OCI-LY1 (cell line): Measurements from ENCODE around the gene SIK2.

Source experiments
- H2AFZ ChIP-seq: fragments of 200-600 bp; sonication (generic), shearing (Covaris generic); 2 replicates; pipeline ENCODE4 v1.6.0; 2014; ENCODE audit warnings: antibody characterized with exemption, mild to moderate bottlenecking, low read length
- H3F3A ChIP-seq: fragments of 200-600 bp; sonication (generic), shearing (Covaris generic); 2 replicates; pipeline ENCODE4 v1.6.0; 2014; ENCODE audit warnings: mild to moderate bottlenecking, antibody characterized with exemption, low read length, moderate library complexity; ENCODE audit not compliant: insufficient read depth
- H3K27ac ChIP-seq: fragments of 200-600 bp; sonication (generic); 2 replicates; pipeline ENCODE4 v1.5.1; 2014; ENCODE audit warnings: low read length, mixed run types, mild to moderate bottlenecking, low read depth; ENCODE audit not compliant: poor library complexity, severe bottlenecking
- H3K27me3 ChIP-seq: fragments of 200-600 bp; sonication (generic); 2 replicates; pipeline ENCODE4 v1.6.0; 2014; ENCODE audit warnings: antibody characterized with exemption, mild to moderate bottlenecking, low read length, moderate library complexity; ENCODE audit not compliant: insufficient read depth
- H3K36me3 ChIP-seq: fragments of 200-600 bp; sonication (generic); 2 replicates; pipeline ENCODE4 v1.6.1; 2014; ENCODE audit warnings: mild to moderate bottlenecking, antibody characterized with exemption, low read length, moderate library complexity, mixed read lengths; ENCODE audit not compliant: insufficient read depth
- H3K4me1 ChIP-seq: fragments of 200-600 bp; sonication (generic); 2 replicates; pipeline ENCODE4 v1.5.1; 2014; ENCODE audit warnings: mild to moderate bottlenecking, low read length, moderate library complexity; ENCODE audit not compliant: insufficient read depth, severe bottlenecking
- H3K4me2 ChIP-seq: fragments of 200-600 bp; sonication (generic), shearing (Covaris generic); 2 replicates; pipeline ENCODE4 v1.6.1; 2014; ENCODE audit warnings: low read length
- H3K4me3 ChIP-seq: fragments of 200-600 bp; sonication (generic); 2 replicates; pipeline ENCODE4 v1.5.1; 2014; ENCODE audit warnings: low read length, low read depth, mild to moderate bottlenecking, mixed read lengths; ENCODE audit not compliant: poor library complexity, severe bottlenecking
- H3K79me2 ChIP-seq: fragments of 200-600 bp; shearing (Covaris generic); 2 replicates; pipeline ENCODE4 v1.6.1; 2016; ENCODE audit warnings: mixed run types, low read length, mixed read lengths; ENCODE audit not compliant: insufficient read depth
- H3K9ac ChIP-seq: fragments of 200-600 bp; sonication (generic), shearing (Covaris generic); 2 replicates; pipeline ENCODE4 v1.6.1; 2014; ENCODE audit warnings: mild to moderate bottlenecking, low read length, mixed read lengths
- H3K9me2 ChIP-seq: fragments of 200-600 bp; sonication (generic), shearing (Covaris generic); 2 replicates; pipeline ENCODE4 v1.6.1; 2014; ENCODE audit warnings: low read depth, mild to moderate bottlenecking, low read length, mixed read lengths
- H3K9me3 ChIP-seq: fragments of 200-600 bp; shearing (Covaris generic); 2 replicates; pipeline ENCODE4 v1.6.1; 2014; ENCODE audit warnings: low read length, mixed read lengths
- H4K20me1 ChIP-seq: fragments of 200-600 bp; sonication (generic), shearing (Covaris generic); 2 replicates; pipeline ENCODE4 v1.6.0; 2016; ENCODE audit warnings: mild to moderate bottlenecking, low read length; ENCODE audit not compliant: insufficient read depth
- EZH2 ChIP-seq: fragments of 200-600 bp; sonication (generic), shearing (Covaris generic); IDR thresholded peaks from 2 replicates; pipeline ENCODE4 v1.8.0; 2017; ENCODE audit warnings: borderline replicate concordance, mixed run types, mild to moderate bottlenecking, antibody characterized with exemption, low read length, moderate library complexity, mixed read lengths
- TF ChIP-seq, protein P1 (sequence below): fragments of 200-600 bp; sonication (generic), shearing (Covaris generic); IDR thresholded peaks from 2 replicates; pipeline ENCODE4 v1.5.1; 2017; ENCODE audit warnings: mild to moderate bottlenecking, antibody characterized with exemption, low read length, moderate library complexity, mixed read lengths

Gene SIK2

GRCh38 chr11:111637885-111638284, 35.6 kb downstream of the SIK2 start:
- Histone ChIP-seq H3K36me3 (peaks cover 28% of the 10 kb centered on the region), H3F3A (no peaks in the 10 kb centered on the region), H3K9me3 (no peaks in the 10 kb centered on the region), H3K79me2 (no peaks in the 10 kb centered on the region), H3K9me2 (no peaks in the 10 kb centered on the region), H3K27ac (no peak overlapping the region), H3K4me2 (no peak overlapping the region), H3K4me1 (no peaks in the 10 kb centered on the region), H3K4me3 (no peak overlapping the region), H2AFZ (no peak overlapping the region), H4K20me1 (no peaks in the 10 kb centered on the region), H3K27me3 (no peaks in the 10 kb centered on the region), H3K9ac (no peak overlapping the region)
- no peak for TF ChIP-seq EZH2
- TF ChIP-seq, protein P1, sequence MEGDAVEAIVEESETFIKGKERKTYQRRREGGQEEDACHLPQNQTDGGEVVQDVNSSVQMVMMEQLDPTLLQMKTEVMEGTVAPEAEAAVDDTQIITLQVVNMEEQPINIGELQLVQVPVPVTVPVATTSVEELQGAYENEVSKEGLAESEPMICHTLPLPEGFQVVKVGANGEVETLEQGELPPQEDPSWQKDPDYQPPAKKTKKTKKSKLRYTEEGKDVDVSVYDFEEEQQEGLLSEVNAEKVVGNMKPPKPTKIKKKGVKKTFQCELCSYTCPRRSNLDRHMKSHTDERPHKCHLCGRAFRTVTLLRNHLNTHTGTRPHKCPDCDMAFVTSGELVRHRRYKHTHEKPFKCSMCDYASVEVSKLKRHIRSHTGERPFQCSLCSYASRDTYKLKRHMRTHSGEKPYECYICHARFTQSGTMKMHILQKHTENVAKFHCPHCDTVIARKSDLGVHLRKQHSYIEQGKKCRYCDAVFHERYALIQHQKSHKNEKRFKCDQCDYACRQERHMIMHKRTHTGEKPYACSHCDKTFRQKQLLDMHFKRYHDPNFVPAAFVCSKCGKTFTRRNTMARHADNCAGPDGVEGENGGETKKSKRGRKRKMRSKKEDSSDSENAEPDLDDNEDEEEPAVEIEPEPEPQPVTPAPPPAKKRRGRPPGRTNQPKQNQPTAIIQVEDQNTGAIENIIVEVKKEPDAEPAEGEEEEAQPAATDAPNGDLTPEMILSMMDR, result no peak

GRCh38 chr11:111639226-111639925, 37.1 kb downstream of the SIK2 start:
- no peaks in the 10 kb centered on the region for H3K4me1 ChIP-seq

DNA sequence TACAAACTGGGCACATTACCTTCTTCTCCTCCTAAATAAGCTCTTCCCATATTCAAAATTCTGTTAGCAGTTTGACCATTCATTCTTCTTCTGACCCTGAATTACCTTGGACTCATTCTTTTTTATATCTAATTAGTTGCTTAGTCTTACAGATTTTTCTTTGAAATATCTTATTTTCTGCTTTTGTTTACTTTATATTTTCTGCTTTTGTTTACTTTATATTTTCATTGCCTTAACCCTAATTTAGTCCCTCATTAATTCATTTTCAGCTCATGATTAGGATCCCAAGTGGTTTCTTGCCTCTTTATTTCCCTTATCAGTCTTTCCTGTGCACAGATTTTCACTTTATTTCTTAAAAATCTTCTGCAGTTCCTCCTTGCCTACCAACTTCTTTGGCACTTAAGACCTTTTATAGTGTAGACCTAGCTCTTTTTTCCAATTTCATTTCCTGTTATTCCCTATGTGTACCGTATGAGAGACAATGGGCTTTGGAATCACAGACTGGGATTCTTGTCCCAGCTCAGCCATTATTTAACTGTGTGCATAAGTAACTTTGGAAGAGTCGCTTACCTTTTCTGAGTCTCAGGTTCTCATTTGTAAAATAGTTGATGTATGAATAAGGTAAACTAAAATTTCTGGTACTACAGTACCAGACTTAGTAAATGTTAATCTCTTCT, 39.2 kb downstream of the SIK2 start:
- H3K9me3 ChIP-seq, result no peaks in the 10 kb centered on the region
- H3K27ac ChIP-seq, result no peak overlapping the region
- no peak overlapping the region for H3K9ac ChIP-seq
- H3K27me3 ChIP-seq, result no peaks in the 10 kb centered on the region
- no peak overlapping the region for H2AFZ ChIP-seq
- no peak overlapping the region for H3K4me2 ChIP-seq
- H3K79me2 ChIP-seq, result no peaks in the 10 kb centered on the region
- H3K36me3 ChIP-seq, result peaks cover 28% of the 10 kb centered on the region
- TF ChIP-seq, protein P1, result no peak
- TF ChIP-seq EZH2, result no peak
- no peaks in the 10 kb centered on the region for H4K20me1 ChIP-seq
- no peak overlapping the region for H3K4me3 ChIP-seq
- H3K9me2 ChIP-seq, result no peaks in the 10 kb centered on the region
- no peaks in the 10 kb centered on the region for H3F3A ChIP-seq
- no peaks in the 10 kb centered on the region for H3K4me1 ChIP-seq

More at GRCh38 chr11:111639226-111639925, 37.1 kb downstream of the SIK2 start:
- H3K79me2 ChIP-seq, result no peaks in the 10 kb centered on the region
- H3K9me2 ChIP-seq, result no peaks in the 10 kb centered on the region
- H2AFZ ChIP-seq, result no peak overlapping the region
- H3K9ac ChIP-seq, result no peak overlapping the region
- no peaks in the 10 kb centered on the region for H4K20me1 ChIP-seq
- H3K4me3 ChIP-seq, result no peak overlapping the region
- H3K27ac ChIP-seq, result no peak overlapping the region
- TF ChIP-seq, protein P1, result no peak
- no peak for TF ChIP-seq EZH2
- H3K36me3 ChIP-seq, result peaks cover 28% of the 10 kb centered on the region
- no peaks in the 10 kb centered on the region for H3K9me3 ChIP-seq
- no peaks in the 10 kb centered on the region for H3K27me3 ChIP-seq
- H3F3A ChIP-seq, result no peaks in the 10 kb centered on the region
- no peak overlapping the region for H3K4me2 ChIP-seq
